ENCODE results near the gene EGFR. TPM values are rescaled to one million over a fixed set of nuclear protein-coding genes. Genes with fewer than 3 reads are reported as not detected.
A peak's percentile ranks its signal among the peaks of the same experiment; 100 is the strongest.

Gene EGFR
- total RNA-seq, 4 donors from 2014 or later = 224 to 292 (median 233) TPM

DNA sequence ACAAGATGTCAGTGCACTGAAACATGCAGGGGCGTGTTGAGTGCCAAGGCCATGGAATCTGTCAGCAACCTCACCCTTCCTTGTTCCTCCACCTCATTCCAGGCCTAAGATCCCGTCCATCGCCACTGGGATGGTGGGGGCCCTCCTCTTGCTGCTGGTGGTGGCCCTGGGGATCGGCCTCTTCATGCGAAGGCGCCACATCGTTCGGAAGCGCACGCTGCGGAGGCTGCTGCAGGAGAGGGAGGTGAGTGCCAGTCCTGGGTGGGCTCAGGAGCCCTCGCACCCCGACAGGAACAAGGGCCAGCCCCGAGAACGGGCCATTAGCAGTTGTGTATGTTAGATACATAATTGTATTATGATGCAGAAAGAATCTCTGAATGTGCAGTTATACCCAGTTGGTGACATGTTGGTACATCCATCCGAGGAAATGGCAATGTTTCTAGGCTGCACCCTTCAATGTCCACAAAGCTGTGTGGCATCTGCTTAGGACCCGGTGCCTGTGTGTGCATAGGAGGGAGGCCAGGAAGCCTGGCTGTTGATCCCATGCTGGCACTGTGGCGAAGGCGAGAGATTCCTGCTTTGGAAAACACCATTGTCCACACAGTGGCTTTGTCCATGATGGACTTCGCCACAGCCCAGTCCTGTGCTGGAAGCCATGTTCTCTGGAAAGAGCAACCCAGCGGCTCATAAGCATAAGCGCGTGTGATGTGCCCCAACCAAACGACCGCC lies 154.2 kb downstream of the EGFR start:
- WGBS, 2 donors = 93% methylated on average over 25 of the region's 25 CpGs
- DNase-seq (ENCODE audit: low spot score in 2 of 2) = peak in 1 of 2 donors; percentile 80
- no peak overlapping the region for H3K4me3 ChIP-seq (ENCODE audit: low read depth, poor library complexity, severe bottlenecking)
- intact Hi-C loops (cut with DNase I; ENCODE audit: low total_unique reads) = no loop called here
- TF ChIP-seq, protein P1, sequence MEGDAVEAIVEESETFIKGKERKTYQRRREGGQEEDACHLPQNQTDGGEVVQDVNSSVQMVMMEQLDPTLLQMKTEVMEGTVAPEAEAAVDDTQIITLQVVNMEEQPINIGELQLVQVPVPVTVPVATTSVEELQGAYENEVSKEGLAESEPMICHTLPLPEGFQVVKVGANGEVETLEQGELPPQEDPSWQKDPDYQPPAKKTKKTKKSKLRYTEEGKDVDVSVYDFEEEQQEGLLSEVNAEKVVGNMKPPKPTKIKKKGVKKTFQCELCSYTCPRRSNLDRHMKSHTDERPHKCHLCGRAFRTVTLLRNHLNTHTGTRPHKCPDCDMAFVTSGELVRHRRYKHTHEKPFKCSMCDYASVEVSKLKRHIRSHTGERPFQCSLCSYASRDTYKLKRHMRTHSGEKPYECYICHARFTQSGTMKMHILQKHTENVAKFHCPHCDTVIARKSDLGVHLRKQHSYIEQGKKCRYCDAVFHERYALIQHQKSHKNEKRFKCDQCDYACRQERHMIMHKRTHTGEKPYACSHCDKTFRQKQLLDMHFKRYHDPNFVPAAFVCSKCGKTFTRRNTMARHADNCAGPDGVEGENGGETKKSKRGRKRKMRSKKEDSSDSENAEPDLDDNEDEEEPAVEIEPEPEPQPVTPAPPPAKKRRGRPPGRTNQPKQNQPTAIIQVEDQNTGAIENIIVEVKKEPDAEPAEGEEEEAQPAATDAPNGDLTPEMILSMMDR (IDR thresholded peaks at IDR 0.05) = no peak
- no peak for TF ChIP-seq POLR2A (IDR thresholded peaks at IDR 0.05)

DNA sequence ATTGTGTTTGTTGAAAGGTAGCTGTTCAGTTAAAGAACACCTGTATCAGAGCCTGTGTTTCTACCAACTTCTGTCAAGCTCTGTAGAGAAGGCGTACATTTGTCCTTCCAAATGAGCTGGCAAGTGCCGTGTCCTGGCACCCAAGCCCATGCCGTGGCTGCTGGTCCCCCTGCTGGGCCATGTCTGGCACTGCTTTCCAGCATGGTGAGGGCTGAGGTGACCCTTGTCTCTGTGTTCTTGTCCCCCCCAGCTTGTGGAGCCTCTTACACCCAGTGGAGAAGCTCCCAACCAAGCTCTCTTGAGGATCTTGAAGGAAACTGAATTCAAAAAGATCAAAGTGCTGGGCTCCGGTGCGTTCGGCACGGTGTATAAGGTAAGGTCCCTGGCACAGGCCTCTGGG lies 154.9 kb downstream of the EGFR start:
- intact Hi-C loops (cut with DNase I; ENCODE audit: low total_unique reads) = no loop called here
- no peak overlapping the region for H3K4me3 ChIP-seq (ENCODE audit: low read depth, poor library complexity, severe bottlenecking)
- peak in 1 of 2 donors; percentile 73 for DNase-seq (ENCODE audit: low spot score in 2 of 2)
- WGBS, 2 donors = 84 to 91% methylated on average over 7 of the region's 7 CpGs
- no peak for TF ChIP-seq POLR2A (IDR thresholded peaks at IDR 0.05)
- TF ChIP-seq, protein P1 (IDR thresholded peaks at IDR 0.05) = no peak

DNA sequence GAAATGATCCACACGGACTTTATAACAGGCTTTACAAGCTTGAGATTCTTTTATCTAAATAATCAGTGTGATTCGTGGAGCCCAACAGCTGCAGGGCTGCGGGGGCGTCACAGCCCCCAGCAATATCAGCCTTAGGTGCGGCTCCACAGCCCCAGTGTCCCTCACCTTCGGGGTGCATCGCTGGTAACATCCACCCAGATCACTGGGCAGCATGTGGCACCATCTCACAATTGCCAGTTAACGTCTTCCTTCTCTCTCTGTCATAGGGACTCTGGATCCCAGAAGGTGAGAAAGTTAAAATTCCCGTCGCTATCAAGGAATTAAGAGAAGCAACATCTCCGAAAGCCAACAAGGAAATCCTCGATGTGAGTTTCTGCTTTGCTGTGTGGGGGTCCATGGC lies 155.6 kb downstream of the EGFR start:
- TF ChIP-seq POLR2A (IDR thresholded peaks at IDR 0.05) = no peak
- TF ChIP-seq, protein P1 (IDR thresholded peaks at IDR 0.05) = no peak
- intact Hi-C loops (cut with DNase I; ENCODE audit: low total_unique reads) = no loop called here
- DNase-seq (ENCODE audit: low spot score in 2 of 2) = peak in 1 of 2 donors; percentile 64
- H3K4me3 ChIP-seq (ENCODE audit: low read depth, poor library complexity, severe bottlenecking) = no peak overlapping the region
- 87 to 88% methylated on average over 12 of the region's 12 CpGs for WGBS, 2 donors

DNA sequence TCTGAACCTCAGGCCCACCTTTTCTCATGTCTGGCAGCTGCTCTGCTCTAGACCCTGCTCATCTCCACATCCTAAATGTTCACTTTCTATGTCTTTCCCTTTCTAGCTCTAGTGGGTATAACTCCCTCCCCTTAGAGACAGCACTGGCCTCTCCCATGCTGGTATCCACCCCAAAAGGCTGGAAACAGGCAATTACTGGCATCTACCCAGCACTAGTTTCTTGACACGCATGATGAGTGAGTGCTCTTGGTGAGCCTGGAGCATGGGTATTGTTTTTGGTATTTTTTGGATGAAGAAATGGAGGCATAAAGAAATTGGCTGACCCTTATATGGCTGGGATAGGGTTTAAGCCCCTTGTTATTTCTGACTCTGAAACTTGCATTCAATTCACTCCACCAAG lies 156.0 kb downstream of the EGFR start:
- WGBS, 2 donors = 19 to 48% methylated on average over 1 of the region's 1 CpG

DNA sequence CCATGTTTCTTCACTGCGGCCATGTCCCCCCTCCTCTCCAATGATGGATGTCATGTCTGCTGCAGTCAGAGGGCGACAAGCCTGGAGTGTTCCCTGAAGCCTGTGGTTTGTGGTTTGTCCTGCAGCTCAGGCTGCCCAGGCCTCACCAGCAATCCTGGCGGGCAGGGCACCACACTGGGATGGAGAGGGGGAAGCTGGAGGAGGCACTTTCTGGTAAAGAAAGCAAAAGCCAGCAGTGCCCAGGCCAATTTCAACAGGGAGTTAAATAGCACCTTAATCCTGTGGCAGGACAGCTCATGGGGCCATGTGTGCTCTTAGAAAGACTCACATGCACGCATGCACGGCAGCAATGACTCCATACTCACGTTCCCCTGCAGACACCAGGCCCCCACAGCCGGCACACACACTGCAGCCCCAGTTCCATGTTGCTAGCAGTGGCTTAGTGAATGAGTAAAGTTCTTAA lies 158.3 kb downstream of the EGFR start:
- no peak for DNase-seq (ENCODE audit: low spot score in 2 of 2)
- intact Hi-C loops (cut with DNase I; ENCODE audit: low total_unique reads) = no loop called here
- no peak overlapping the region for H3K4me3 ChIP-seq (ENCODE audit: low read depth, poor library complexity, severe bottlenecking)
- no peak for TF ChIP-seq POLR2A (IDR thresholded peaks at IDR 0.05)
- TF ChIP-seq, protein P1 (IDR thresholded peaks at IDR 0.05) = no peak
- WGBS, 2 donors = 75 to 84% methylated on average over 7 of the region's 7 CpGs

More for the DNA sequence above, 156.0 kb downstream of the EGFR start:
- no peak for TF ChIP-seq POLR2A (IDR thresholded peaks at IDR 0.05)
- TF ChIP-seq, protein P1 (IDR thresholded peaks at IDR 0.05) = no peak
- DNase-seq (ENCODE audit: low spot score in 2 of 2) = no peak
- intact Hi-C loops (cut with DNase I; ENCODE audit: low total_unique reads) = no loop called here
- no peak overlapping the region for H3K4me3 ChIP-seq (ENCODE audit: low read depth, poor library complexity, severe bottlenecking)

Data from lower leg skin (tissue), 4 donors.